HG03066 (cell line): ENCODE results near the gene DNAJB14.

Source experiments
- ATAC-seq: cut with Tn5 transposase; IDR thresholded peaks from one replicate; pipeline ENCODE4 v1.9.1; 2021; ENCODE audit warnings: low read depth; ENCODE audit not compliant: unreplicated experiment

The DNAJB14 gene

DNA sequence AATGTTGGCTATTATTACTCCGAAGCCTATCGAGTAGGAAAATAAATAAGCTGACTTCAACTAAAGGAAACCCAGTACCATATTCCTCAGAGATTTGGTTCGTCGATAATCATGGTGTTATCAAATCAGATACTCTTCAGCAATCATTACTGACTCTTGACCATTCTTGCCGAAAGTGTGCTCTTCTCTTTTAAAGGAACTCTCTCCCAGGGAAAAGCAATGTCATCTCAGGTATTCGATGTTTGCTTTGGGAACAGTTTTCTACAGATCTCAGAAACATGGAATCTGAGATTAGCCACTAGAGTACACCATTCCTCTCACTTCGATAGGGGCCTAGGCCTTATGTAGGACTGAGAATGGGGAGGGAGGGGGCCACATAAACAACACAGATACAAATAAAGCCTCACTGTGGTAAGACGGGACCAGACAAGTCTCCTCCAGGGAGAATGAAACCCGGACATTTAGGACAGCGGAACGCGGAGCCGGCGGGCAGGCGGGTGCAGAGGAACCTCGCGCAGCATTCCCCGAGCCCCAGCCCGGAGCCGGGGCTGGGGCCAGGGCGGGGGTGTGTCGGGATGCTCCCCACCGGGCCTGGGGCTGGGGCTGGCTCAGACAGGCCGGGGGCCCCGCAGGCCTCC lies 581 bp downstream of the DNAJB14 start:
- peak; percentile 1 for ATAC-seq

DNA sequence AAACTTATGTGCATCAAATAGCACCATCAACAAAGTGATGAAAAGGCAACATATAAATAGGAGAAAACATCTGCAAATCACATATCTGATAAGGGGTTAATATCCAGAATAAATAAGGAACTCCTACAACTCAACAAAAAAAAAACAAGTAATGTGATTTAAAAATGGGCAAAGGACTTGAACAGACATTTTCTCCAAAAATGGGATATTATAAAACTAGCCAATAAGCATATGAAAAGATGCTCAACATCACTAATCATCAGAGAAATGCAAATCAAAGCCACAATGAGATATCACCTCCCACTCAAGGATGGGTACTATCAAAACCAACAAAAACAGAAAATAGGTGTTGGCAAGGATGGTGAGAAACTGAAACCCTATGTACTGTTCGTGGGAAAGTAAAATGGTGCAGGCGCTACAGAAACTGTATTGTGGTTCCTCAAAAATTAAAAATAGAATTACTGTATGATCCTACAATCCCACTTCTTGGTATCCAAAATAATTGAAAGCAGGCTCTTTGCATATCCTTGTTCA lies 2.4 kb downstream of the DNAJB14 start:
- no peak for ATAC-seq

DNA sequence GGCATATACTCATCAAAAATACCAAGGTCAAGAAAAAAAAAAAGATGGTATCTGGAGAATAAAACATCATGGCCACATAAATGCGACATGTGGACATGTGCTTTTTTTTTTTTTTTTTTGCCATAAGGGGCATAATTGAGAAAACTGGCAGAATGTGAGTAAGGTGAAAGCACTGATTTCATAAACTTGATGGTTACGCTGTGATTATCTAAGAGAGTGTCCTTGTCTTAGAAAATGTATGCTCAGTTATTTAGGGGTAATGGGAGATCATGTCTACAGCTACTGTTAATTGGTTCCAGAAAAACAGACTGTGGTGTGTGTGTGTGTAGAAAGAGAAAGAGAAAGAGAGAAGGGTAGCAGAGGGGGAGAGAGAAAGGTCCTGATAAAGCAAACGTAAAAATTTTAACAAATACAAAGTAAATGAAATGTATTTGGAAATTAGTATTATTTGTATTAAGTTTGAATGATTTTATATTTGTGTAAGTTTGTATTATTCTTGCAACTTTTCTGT lies 8.1 kb downstream of the DNAJB14 start:
- ATAC-seq, result no peak

DNA sequence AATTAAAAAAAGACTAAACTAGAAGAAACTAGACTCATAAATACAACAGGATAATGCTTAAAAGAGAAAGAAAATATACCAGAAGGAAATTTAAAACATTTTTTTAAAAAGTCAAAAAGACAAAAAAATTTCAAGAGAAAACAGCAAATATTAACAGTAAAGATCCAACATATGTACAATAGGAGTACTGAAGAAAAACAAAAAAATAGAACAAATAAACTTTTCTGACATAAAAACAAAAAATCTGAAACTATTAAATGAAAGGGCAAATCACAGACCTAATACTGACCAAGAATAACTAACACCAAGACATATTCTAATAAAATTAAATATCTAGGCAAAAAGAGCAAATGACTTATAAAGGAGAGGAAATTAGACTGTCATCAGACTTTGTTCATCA lies 11.5 kb downstream of the DNAJB14 start:
- ATAC-seq, result no peak

DNA sequence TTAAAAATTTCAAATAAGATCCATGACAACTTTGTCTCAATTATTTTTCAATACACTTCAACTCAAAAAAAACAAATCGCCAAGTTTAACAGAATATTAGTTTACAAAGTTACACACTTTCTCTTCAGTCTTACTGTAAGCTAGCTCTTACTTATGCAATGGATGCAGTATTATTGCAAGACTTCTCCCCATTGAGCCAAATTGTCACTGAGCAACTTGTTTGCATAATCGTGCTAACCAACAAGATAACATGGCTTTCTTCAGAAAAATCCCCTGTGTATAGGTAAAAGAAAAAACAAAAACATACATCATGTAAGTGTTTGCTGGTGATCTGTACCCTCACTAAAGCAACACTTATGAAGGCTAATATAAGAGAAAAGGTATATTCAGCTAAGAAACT lies 18.9 kb downstream of the DNAJB14 start:
- ATAC-seq, result no peak

DNA sequence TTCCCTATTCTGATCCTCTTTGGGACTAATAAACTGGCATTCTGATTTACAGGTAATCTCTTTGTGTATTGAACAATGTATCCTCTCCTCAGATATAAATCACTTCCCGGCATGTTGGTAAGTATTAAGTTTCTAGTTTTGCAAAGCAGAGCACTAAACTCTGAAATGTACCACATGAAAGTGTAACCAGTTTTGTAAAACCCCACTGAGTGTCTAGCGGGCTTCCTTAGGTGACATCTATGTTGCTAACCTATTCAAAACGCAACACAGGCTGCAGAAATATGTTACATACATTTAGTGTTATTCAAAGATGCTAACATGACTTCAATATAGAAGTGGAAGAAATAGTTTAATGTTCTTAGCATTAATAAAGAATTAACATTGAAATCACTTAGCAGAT lies 25.2 kb downstream of the DNAJB14 start:
- no peak for ATAC-seq

DNA sequence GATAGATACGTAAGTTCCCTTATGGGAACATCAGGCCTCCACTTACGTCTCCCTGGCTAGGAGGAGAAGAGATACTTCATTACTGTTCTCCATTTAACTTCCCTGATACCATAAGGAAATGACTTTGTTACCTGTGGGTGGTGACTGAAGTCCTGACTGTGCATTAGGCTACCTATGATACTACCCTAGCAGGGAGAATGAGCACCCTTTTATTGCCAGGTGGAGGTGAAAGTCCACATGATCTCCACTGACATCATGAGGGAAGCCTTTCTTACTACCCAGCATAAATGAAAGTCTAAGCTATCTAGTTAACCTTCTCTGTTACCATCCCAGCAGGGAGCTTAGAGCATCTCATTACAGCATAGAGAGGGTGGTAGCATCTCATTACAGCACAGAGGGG lies 27.8 kb downstream of the DNAJB14 start:
- ATAC-seq, result no peak

DNA sequence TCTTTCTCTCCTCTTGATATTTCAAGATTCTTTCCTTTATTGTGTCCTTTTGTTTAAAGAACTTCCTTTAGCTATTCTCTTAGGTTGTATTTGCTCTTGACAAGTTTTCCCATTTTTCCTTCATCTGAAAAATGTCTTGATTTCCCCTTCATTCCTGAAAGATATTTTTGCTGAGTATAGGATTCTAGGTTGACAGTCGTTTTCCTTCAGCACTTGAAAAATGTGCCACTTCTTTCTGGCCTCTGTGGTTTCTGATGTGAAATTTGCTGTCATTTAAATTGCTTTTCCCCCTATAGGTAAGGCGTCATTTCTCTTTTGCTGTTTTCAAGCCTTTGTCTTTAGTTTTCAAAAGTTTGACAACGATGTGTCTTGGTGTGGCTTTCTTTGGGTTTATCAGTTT lies 28.8 kb downstream of the DNAJB14 start:
- ATAC-seq, result no peak

DNA sequence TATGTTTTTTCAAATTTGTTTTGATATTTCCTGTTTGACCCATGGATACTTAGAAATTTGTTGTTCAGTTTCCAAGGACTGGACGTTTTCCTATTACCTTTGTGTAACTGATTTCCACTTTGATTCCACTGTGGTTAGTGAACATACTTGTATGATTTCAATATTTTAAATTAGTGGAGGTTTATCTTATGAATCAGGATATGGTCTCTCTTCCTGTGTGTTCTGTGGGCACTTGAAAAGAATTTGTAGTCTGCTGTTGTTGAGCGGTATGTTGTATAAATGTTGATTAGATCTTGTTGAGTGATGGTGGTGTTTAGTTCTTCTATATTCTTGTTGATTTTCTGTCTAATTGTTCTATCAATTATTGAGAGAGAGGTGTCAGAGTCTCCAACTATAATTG lies 31.0 kb downstream of the DNAJB14 start:
- ATAC-seq, result no peak

DNA sequence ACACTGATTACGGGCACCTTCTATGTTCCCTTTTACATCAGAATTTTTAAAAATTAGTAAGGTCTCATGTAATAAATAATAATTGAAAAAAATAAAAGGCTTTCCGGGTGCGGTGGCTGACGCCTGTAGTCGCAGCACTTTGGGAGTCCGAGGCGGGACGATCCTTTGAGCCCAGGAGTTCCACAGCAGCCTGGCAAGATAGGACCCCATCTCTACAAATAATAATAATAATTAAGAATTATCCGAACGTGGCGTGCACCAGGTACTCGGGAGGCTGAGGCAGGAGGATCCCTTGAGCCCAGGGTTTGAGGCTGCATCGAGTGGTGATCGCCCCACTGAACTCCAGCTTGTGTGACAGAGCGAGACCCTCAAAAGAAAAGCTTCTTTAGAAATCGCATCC lies 51.4 kb downstream of the DNAJB14 start:
- ATAC-seq, result no peak

DNA sequence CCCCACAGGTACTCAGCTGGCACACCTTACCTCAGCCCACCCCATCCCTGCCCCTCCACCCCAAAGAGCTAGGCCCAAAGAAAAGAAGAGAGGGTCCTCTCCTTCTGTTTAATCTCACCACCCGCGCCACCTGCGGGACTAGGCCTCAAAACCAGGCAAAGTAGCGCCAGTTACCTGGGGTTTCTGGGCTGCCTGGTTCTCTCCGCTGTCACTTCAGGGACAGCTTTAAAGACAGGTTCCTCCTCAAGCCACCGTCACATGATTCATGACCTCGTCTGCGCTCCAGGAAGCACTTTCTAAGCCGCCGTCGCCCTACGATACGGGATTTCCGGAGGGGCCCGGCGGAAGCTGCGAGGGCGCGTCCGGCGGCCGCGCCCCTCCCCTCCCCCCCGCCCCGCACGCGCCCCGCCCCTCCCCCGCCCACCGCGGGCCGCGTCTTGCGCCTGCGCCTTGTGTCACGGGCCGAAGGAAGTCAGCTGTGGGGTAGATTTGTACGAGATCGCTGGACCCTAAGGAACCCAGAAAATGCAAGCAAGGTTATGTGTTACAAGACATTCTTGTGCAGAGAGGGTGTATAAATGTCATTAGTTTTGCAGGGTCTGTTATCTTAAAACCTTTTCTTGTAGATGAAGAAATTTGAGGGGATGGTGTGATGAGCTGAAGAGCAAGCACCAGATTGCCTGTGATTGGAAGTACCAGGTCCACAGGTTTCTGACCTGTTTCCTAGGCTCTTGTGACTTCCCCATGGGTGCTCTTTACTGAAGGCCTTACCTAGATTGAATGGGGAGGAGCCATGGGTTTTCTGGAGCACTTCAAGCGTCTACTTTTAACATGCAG lies 52.0 kb downstream of the DNAJB14 start, which contains the start of gene LAMTOR3:
Gene LAMTOR3 (minus strand): TSS at position 267 of the 837 bp plus-strand sequence. CDS start 464 bp downstream, outside the sequence.
- ATAC-seq, result peak; percentile 100

DNA sequence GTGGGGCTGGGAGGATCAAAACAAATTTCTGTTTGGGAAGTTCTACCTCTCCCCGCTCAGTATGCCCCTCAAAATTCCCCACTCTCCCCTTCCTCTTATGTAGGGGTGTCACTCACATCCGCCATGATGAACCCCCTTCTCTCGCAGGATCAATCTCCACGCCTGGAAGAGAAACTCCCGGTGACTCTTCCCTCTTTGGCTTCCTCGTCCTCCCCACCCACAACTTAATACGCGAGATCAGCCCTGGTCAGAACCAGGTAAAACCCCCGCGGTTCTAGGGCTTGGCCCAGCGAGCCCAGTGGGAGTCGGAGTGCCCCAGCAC lies 52.6 kb downstream of the DNAJB14 start:
- no peak for ATAC-seq

DNA sequence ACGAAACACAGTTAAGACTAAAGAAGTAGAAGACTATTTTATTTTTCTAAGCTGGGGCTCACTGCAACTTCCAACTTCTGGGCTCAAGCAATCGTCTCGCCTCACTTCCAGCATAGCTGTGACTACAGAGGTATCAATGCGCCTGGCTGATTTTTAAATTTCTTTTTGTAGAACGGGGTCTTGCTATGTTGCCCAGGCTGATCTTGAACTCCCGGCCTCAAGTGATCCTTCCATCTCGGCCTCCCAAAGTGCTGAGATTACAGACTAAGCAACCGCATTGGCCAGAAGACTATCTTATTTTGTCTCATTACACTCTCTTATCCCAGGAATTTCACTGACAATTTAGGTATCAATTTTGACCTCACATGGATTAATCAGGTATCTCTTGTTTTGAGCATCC lies 53.4 kb downstream of the DNAJB14 start:
- no peak for ATAC-seq

DNA sequence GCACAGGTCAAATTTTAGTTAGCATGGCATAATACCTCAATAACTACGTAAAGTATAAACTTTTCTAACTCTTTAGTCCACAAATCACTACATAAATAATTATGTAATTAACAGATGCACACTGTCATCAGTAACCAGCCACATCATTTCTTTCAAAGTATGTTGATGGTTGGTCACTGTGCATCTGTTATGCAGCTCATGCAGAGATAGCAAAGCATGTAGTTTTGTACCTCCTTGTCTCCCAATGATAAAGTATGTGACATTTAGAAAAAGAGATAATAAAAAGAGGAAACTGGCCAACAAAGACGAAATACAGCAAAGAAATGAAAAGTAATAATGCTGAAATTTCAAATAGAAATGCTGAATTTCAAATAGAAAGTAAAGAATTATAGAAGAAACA lies 55.1 kb downstream of the DNAJB14 start:
- ATAC-seq, result no peak

DNA sequence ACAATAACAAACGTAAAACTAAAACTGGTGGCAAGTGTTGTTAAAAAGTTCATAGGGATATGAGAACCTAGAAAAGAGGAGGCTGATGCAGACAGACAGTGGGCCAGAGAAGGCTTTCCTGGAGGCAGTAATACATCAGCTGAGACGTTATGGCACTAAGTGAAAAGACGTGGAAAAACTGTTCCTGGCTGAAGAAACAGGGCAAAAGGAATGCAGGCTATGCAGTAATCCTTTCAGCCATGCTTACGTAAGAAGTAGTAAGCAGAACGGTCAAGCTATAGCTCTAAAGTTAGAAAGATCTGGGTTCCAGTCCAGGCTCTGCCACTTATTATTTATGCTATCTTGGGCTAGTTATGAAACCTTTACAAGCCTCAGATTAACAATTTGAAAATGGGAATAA lies 58.6 kb downstream of the DNAJB14 start:
- no peak for ATAC-seq

DNA sequence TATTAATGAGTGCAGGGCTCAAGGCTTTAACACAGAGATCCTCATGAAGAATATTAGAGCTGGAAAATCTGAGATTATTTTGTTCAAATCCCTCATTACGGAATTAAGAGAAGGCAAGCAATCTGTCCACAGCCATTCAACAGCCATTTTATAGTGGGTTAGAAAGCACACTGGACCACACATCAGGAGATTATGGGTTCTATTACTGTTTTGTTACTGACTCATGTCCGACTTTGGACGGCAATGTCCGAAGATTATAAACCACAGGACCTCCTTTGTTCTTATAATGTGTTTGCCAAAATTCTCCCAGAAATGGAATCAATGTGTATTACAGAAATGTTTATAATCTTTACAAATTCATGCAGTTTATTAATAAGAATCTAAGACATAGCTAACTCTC lies 60.3 kb downstream of the DNAJB14 start:
- no peak for ATAC-seq

DNA sequence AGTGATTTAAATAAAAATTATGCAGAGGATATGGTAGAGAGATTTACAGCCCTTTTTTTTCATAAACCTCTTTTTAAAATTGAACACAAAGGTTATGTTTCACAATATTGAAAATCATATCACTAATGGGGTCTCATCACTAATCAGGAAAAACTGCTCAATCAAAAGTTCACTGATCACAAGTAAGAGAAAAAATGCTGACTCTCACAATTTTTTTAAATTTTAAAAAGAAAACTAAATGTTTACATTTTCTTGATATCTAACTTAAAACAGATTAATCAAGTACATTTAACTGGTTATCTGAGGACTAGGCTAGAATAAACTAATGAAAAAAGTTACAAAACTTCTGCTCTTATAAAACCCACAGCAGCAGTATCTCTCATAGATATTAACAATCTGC lies 60.7 kb downstream of the DNAJB14 start:
- ATAC-seq, result no peak

DNA sequence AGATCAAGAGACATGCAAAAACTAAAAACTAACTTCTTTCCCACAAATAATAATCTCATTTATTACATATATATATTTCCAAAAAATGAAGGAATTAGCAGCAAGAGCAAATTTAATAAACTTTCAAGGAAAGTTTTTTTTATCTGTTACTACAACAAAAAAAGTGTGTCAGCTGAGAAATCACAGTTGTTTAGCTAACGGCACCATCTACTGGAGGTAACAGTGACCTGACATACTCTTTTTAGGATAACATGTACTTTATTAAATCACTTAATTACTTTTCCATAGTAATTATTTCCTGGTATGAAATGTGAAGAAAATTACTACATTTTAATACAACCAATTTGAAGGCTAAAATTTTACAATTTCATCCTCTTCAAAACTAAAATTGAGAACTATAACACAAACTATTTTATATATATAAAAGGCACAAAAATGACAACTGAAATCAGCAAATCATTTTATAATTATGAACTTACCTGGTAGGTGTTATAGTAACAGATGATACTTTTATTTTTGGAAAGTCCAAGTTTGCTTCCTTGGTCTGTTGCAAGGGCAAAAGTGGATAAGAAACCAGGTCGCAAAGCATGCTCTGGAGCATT lies 61.3 kb downstream of the DNAJB14 start:
- ATAC-seq, result no peak

DNA sequence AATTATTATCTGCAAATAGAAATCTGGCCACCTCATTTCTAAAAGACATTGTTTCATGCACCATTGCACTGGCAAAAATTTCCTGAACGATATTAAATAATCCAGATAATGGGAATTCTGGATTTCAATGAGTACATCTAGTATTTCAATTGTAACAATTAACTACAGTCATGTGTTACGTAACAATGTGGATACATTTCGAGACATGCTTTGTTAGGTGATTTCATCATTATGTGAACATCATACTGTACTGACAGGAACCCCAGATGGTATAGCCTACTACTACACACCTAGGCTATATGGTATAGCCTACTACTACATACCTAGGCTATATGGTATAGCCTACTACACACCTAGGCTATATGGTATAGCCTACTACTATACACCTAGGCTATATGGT lies 67.0 kb downstream of the DNAJB14 start:
- no peak for ATAC-seq

DNA sequence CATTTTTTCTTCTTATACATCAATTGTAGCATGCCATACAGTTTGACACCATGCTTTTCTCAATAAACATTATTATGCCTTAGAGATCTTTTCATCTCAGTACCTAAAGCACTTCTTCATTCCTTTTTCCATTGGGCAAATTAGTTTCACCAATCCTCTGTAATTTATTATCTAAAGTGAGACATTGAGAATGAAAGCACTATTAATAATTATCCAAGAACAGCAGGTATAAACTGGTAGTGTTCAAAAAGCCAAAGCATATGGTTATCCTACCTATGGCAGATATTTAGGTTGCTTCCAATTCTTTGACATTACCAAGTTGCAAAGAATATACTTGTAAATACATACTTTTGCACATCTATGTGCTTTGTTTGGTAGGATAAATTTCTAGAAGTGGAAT lies 67.8 kb downstream of the DNAJB14 start:
- ATAC-seq, result no peak

DNA sequence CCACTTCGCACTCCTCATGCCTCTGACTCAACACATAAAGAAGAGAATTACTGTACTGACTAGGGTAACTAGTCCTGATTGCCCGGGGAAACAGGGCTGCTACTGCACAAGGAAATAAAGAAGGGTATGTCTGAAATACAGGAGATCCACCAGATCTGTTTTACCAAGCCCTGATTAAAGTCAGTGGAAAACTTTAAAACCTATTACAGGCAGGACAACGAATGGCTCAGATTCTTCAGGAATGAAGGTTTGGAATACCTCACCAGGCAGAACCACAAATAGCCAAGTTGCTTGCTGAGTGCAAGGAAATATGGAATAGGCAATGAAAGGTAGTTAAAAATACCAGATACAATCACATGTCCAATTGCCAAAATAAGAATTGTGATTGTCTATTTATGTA lies 69.5 kb downstream of the DNAJB14 start:
- ATAC-seq, result no peak
